GM12875 (cell line): ENCODE data around the gene BNIP5.

ENCODE experiments used
- H3K4me3 ChIP-seq: one replicate; pipeline ENCODE4 v1.5.1; 2011; ENCODE audit warnings: low read depth, low read length, control low read depth
- TF ChIP-seq, protein P1 (sequence below): IDR thresholded peaks from 2 replicates; pipeline ENCODE4 v1.5.1; 2011; ENCODE audit warnings: low read depth, mild to moderate bottlenecking, control low read depth, inconsistent platforms, low read length, moderate library complexity, borderline replicate concordance; ENCODE audit not compliant: insufficient read depth

BNIP5 gene

DNA sequence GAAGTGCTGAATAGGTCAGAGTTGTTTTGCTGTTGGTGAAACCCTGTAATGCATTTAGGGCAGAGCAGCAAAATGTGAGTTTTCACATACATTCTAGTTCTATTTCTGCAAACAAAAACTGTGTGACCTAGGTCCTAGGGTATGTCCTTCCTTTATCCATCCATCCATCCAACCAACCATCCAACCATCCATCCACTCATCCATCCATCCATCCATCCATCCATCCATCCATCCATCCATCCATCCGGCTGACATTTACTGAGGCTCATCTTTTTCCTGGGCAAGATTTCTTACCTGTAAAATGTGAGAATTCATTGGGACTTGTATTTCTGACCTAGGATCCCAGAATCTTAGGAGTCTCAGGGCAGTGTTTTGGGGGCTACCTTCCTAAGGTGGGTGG is 52.3 kb downstream of the BNIP5 start:
- TF ChIP-seq, protein P1, sequence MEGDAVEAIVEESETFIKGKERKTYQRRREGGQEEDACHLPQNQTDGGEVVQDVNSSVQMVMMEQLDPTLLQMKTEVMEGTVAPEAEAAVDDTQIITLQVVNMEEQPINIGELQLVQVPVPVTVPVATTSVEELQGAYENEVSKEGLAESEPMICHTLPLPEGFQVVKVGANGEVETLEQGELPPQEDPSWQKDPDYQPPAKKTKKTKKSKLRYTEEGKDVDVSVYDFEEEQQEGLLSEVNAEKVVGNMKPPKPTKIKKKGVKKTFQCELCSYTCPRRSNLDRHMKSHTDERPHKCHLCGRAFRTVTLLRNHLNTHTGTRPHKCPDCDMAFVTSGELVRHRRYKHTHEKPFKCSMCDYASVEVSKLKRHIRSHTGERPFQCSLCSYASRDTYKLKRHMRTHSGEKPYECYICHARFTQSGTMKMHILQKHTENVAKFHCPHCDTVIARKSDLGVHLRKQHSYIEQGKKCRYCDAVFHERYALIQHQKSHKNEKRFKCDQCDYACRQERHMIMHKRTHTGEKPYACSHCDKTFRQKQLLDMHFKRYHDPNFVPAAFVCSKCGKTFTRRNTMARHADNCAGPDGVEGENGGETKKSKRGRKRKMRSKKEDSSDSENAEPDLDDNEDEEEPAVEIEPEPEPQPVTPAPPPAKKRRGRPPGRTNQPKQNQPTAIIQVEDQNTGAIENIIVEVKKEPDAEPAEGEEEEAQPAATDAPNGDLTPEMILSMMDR, result no peak
- H3K4me3 ChIP-seq, result no peak overlapping the region

DNA sequence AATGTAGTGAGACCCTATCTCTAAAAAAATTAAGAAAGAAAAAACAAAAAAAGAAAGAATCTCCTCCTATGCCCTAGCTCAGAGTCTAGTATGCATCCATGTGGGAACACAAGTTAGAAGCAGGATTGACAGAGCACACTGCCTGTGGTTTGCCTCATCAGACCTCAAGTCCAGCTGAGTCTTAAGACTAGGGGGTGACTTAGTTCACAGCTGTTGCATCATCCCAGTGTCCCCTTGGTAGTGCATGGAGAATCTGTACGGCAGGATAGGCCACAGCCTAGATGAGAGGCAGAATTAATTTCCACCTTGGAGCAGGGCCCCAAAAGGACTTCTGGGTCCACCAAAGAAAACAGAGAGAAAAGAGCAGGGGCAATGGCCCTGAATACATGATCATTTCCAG is 53.1 kb downstream of the BNIP5 start:
- TF ChIP-seq, protein P1, result no peak
- no peak overlapping the region for H3K4me3 ChIP-seq

DNA sequence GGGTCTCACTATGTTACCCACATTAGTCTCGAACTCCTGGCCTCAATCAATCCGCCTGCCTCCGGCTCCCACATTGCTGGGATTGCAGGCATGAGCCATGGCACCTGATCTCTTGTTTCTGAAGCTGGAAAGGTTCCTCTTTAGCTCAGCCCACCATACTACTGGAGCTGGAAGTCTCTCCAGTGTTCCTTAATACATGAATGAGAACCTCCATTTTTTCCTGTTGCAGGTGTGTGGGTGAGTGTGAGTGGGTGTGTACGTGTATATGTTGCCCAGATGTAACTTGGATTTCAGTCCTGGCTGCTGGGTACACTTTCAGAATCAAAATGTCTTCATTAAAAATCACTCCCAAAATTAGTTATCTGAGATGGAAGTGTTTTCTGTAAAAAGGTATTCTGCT is 55.7 kb downstream of the BNIP5 start:
- TF ChIP-seq, protein P1, result no peak
- H3K4me3 ChIP-seq, result no peak overlapping the region

DNA sequence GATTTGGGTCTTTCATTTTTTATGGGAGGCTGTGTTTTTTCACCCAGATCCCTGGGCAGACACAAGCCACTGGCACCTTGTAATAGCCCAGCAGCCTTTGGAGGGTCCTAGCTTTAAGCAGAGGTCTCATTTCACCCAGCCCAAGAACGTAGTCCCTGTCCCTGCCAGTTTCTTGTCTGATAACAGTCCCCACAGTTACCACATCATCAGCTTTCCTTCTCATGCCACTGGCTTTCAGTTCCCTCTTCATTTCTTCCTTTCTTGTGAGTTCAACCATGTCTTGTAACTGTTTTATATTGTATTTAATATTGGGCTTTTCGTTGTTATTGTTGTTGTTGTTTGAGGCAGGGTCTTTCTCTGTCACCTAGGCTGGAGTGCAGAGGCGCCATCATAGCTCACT is 56.2 kb downstream of the BNIP5 start:
- no peak overlapping the region for H3K4me3 ChIP-seq
- TF ChIP-seq, protein P1, result no peak

DNA sequence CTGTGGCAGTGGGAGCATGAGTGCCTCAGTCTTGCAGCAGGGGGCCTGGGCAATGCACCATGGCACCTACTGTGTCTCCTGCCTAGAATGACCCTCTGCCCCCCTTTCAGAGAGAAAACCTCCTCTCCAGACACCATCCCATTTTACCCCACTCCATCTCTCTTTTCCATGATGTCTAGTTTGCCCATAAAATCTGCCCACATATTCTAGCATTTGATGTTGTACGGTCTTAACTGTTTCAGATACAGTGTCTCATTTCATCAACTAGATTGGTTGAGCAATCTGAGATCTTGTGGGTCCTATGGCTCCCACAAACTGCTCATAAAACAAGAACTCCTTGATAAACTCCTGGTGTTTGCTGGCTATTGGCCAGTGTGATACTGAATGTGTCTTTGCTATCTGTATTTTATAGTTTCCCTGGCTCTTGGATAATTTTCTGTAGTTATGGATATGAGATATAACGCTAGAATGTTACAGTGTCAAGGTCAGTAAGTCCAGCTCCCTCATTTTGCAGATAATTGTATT is 58.7 kb downstream of the BNIP5 start:
- no peak overlapping the region for H3K4me3 ChIP-seq
- TF ChIP-seq, protein P1, result no peak

DNA sequence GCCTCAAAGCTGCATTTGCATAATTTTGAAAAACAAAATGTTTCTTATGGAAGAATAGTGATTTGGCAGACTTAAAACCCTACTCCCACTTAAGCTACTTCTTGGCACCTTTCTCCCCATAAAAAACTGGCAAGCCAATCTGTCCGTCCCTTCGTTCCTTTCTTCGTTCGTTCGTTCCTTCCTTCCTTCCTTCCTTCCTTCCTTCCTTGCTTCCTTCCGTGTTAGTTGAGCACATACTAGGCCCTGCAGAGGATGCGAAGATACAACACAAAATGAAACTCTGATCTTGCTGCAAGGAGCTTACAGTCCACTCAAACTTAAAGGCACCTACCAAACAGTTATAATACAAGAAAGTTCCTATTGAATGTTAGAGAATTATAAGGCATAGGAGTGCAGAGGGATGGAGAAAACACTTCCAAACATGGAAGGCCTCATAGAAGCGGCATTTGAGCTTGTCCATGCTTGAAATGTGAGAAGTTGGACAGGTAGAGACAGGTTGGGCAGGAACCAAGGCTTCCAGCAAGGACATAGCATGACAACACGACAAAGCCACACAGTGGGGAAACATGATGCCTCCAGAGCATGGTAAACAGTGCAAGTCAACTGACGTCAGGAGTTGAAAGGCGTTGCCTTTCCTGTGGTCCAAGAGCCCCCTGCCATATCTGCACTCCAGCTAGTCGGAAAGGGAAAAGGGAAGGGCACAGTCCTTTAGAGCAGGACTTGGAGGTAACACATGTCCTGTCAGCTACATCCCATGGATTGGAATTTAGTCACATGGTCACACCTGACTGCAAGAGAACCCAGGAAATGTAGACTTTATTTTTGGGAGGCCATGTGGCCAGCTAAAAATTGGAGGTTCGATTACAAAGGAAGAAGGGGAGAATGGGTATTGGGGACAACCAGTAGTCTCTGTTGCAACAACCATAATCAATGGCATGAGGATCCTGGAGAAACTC is 59.8 kb downstream of the BNIP5 start:
- no peak overlapping the region for H3K4me3 ChIP-seq

More for the DNA sequence above, 59.8 kb downstream of the BNIP5 start:
- TF ChIP-seq, protein P1, result no peak
